GM18498 (cell line): ENCODE measurements around the gene SMURF2.
"Not testable (repeated sequence)": the region's sequence is repeated elsewhere in the genome, so short reads cannot be mapped to it uniquely, and the experiment has no call there.

Experiments used
- ATAC-seq: cut with Tn5 transposase; IDR thresholded peaks from one replicate; pipeline ENCODE4 v1.9.1; 2021; ENCODE audit warnings: mild to moderate bottlenecking, moderate library complexity; ENCODE audit not compliant: unreplicated experiment

SMURF2 gene

DNA sequence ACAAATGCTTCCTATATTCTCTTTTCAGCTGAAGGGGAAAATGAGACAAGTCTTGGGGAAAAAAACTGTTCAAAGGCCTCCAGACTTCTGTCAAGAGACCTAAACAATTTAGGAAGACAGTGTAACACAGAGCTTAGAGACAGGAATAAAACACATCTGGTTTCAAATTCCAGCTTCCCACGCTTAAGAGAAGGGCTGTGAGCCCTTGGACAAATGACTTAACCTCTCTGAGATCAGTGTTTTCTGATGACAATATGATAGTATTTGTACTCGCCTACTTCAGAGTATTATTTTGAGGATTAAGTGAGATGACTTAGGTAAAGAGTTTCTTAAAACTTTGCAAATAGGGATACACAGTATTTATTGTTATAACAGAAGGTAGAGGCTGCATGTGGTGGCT, 29.5 kb downstream of the SMURF2 start:
- no peak for ATAC-seq

GRCh38 chr17:64632194-64632593, 29.9 kb downstream of the SMURF2 start:
- ATAC-seq, result no peak

DNA sequence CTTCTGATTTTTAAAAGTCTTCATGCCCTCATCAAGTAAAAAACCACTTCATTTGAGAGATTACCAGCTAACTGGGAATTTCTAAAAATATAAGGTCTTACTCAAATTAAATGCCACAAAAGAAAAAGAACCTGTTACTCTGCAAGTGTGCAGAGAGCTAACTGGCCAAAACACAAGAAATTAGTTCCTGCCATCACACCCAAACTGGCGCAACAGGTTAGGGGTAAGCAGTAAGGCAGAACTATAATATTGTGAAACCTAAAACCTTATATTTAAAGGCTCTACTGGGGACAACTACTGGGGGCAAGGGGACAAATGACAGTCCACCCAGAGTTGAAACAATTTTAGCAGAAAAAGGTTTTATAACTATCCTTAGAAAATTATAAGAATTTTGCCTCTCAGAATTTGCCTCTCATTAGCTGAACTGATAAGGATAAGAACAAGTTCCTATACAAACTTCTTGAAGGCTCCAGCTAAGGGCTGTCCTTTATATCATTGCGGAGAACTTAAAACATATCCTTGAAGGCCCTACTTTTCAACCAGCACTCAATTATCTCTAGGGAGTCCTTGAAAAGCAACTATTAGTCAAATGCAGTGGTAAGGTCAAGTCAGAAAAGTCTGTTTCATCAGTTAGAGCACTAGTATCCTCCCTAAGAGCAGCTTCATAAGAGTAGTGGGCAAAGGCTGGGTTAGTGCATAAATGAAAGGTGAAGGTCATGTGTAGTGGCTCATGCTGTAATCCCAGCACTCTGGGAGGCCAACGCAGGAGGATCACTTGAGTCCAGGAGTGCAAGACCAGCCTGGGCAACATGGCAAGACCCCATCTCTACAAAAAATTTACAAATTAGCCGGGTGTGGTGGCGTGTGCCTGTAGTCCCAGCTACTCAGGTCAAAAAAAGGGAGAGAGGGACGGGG, 31.5 kb downstream of the SMURF2 start:
- ATAC-seq, result no peak

DNA sequence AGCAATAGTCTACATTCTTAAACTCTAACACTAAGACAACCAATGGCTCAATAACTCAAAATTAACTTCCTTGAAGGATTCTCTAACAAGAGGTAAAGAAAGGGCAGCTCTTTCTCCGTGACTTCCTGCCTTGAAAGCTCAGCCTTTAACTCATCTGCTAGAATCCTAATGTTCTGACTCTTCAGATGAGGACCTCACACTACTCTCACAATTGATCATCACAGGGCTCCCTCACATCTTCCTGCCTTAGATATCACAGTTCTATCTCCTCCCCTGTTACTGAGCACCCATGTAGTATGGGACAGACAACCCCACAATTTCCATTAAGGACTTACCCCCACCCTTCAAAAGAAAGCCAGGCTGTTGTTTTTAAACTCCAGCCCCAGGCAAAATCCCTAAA, 33.5 kb downstream of the SMURF2 start:
- ATAC-seq, result no peak

- no peak for ATAC-seq
Observed at GRCh38 chr17:64627797-64628196, 34.3 kb downstream of the SMURF2 start.

- ATAC-seq, result no peak
Observed at GRCh38 chr17:64626827-64627226, 35.3 kb downstream of the SMURF2 start.

DNA sequence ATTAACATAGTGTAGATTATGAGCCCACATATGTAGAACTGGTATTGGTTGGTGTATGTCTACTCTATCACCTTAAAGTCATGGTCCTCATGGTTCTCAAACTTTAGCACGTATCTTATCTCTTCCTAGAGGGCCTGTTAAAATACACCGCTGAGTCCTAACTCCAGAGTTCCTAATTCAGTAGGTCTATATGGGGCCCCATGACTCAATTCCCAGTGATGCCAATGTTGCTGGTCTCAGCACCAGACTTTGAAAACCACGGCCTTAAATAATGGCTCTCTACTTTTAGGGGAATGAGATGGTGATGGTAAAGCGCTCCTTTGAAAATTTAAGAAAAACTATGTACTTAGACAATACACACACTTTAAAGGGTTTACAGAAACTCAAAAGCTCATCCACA, 36.6 kb downstream of the SMURF2 start:
- no peak for ATAC-seq

DNA sequence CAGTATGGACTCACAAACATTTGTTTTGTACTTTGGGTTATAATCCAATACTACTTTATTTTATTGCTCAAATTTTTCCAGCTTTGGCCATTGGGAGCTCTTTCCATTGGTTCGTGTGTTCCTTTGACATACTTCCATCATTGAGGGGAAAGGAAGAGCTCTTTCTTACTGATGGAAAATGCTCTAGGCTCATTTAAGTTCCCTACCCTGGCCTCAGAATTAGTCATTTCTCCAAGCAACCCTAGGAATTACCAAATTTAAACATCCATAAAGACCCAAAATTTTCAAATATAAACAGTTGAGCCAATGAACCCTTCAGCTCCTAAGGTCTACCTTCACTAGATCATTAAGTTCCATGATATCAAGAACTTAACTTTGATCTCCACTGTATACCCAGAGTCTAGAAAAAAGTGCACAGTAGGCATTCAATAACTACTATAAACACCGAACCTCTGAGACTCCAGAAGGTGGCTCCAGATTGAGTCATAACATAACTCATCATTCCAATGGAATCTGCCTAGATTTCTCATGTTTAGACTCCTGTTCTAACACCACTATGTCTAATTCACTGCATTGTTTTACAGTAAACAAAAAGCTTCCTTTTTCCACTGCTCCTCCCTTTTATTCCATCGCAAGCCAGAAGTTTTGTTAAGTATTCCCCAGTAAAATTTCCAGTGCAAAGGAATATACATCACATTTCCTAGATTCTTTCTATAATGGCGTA, 39.0 kb downstream of the SMURF2 start:
- no peak for ATAC-seq

DNA sequence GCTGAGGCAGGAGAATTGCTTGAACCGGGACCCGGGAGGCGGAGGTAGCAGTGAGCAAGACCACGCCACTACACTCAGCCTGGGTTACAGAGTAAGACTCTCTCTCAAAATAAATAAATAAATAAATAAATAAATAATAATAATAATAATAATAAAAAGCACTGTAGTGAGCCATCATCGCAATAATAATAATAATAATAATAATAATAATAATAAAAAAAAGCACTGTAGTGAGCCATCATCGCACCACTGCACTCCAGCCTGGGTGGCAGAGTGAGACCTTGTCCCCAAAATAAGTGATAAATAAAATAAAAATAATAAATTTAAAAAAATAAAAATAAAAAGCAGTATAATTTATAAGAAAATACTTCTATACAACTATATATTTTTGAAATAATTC, 40.3 kb downstream of the SMURF2 start:
- ATAC-seq, result no peak

DNA sequence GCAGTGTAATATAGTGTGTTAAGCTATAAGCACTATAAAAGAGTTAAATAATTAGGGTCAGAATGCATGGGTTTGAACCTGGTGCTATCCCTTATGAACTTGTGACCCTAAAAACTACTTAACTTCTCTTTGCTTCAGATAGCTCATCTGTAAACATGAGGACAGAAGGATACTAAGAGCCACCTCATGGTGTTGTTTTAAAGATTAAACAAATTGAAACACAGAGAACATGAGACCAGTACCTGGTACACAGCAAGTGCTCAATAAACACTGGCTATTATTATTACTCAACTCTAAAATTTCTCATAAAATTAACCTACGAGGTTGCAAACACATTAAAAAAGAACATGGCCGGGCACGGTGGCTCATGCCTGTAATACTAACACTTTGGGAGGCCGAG, 43.3 kb downstream of the SMURF2 start:
- ATAC-seq, result no peak

DNA sequence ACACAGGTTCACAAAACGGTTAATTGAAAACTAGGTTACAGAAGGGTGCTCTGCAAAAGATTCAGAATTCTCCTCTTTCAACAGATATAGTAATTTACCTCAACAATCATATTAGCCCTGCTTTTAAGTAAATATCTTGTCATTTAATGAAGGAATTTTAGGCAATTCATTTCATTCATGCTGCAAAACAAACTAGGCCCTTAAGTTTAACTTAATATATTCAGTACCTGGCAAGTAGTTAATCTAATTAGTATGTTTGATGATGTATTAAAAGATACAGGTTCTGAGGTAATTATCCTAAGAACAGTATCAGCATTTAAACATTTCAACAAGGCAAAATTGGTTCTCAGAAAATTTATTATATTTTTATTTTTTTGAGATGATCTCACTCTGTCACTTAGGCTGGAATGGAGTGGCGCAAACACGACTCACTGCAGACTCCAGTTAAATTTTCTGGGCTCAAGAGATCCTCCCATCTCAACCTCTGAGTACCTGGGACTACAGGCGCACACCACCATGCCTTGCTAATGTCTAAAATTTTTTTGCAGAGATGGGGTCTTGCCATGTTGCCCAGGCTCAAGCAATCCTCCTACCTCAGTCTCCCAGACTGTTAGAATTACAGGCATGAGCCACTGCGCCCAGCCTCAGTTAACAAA, 44.9 kb downstream of the SMURF2 start:
- no peak for ATAC-seq

DNA sequence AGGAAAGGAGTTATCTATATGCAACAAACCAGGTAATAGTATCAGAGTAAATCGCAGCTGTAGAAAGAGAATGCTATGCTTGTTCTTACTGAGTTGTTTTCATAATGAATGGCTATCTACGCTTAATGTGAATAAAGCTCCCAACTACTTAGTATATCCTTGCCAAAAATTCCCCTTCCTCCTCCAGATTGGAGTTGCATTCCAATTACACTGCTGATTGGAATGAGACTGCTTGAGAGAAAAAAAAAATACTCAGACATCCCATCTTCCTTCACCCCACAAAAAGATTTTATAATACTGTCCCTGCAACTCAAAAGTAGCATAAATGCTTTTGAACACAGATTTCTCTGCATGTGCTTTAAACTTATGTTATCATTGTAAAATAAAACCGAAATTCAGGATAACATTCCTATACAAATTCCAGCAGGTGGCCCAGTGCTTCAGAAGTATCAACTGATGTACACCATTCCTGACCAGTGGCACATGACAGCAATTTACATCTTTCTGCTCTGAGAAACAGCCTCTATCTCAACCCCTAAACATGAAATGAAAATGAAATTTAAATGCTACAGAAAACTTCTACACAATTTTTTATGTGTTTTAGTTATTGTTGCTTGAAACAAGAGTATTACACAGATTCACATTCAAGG, 47.0 kb downstream of the SMURF2 start:
- ATAC-seq, result no peak

DNA sequence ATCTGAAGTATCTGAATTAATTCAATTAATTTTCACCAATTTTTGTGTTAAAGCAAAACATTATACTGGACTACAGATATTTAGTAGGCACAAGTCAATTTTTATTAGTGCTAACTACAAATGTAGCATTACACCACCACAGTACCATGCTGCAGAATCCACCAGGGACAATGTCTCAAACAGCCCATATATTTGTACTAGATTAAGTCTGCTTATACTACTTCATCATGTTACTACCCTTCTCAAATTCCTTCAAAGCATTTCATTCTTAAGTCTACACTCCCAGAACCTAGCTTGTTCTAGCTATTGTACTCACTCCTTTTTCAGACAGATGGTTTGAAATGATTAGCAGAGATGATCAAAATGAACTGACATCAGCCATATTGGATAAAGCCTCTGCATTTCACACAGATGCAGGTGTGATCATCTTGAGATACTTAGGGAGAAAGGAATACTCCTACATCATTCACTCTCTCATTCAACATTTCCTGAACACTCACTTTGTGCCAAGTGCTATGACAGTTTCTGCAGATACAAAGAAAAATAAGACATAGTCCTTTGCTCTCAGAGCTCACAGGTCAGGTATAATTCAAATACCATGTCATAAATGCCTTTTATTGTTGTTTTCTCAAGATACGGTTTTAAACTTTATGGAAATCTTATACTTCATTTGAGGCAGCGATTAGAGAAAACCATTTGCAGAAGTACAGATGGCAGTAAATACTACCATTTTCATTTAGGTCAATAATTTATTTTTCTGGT, 47.7 kb downstream of the SMURF2 start:
- no peak for ATAC-seq

GRCh38 chr17:64611369-64611768, 50.7 kb downstream of the SMURF2 start:
- no peak for ATAC-seq

DNA sequence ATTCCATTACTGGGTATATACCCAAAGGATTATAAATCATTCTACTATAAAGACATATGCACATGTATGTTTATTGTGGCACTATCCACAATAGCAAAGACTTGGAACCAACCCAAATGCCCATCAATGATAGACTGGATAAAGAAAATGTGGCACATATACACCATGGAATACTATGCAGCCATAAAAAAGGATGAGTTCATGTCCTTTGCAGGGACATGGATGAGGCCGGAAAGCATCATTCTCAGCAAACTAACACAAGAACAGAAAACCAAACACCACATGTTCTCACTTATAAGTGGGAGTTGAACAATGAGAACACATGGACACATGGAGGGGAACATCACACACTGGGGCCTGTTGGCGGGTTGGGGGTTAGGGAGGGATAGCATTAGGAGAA, 51.9 kb downstream of the SMURF2 start:
- ATAC-seq, result not testable (repeated sequence)

DNA sequence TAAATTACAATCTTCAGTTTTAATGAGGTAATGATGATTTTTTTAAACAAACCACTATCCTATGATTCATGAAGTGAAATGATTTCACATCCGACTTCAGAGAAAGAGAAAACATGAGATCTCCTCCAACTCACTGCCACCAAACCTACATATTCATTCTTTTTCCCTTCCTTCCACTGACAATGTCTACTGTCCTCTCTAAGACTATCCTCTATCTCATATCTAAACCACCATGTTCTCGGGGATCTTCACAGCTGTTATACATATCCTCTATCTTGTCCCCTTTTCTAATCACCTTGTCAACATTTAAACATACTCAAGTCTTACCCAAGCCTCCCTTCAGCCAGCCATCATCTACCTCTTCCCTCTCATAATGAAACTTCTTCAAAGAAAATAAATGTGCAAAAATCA, 53.5 kb downstream of the SMURF2 start:
- ATAC-seq, result no peak

DNA sequence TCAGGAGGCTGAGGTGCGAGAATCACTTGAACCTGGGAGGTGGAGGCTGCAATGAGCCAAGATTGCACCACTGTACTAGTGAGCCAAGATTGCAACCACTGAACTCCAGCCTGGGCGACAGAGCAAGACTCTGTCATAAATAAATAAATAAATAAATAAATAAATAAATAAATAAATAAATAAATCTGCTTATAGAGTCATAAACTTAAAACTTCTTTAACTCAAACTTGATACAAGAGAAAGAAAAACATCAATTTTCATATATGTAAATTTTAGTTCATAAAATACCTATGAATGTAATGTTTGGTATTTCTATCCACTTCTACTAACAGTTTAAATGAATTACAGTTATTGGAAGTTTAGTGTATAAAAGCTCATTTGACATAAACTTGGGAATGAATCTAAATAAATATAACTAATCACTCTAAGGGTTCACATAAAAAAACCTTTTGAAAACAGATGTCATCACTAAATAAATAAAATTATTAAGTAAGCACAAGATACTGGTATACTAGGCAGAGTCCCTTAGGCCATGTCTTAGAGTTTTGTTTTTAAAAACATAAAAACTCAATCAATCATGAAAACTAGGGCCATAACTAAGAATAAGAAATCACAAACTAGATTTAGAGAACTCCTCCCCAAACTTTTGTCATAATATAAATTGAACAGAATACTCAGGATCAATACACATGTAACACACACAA, 54.1 kb downstream of the SMURF2 start:
- no peak for ATAC-seq

DNA sequence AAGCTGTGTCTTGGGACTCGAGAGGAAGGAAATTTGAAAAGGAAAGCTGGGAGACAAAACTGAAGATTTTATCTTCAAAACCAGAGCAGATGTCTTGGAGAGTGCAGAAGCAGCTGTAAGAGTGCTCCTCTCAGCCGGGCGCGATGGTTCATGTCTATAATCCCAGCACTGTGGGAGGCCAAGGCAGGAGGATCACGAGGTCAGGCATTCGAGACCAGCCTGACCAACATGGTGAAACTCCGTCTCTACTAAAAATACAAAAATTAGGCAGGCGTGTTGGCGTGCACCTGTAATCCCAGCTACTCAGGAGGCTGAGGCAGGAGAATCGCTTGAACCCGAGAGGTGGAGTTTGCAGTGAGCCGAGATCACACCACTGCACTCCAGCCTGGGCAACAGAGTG, 57.6 kb downstream of the SMURF2 start:
- not testable (repeated sequence) for ATAC-seq

DNA sequence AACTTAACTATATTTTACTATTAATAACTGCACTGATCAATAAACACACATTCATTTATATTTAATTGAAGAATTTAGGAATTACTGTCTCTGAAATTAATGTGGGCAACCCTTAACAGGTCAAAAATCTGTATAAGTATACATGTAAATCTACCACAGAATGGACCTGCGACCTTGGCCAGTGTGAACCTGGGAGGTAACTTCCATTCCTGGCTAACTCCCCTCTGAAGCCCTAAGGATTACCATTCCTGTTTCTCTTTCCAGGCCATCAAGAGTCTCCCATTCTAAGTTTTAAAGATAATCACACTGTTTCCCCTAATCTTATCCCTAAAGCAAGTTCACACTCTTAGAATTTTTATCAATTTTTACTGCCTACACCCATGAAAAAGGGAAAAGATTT, 58.1 kb downstream of the SMURF2 start:
- no peak for ATAC-seq

DNA sequence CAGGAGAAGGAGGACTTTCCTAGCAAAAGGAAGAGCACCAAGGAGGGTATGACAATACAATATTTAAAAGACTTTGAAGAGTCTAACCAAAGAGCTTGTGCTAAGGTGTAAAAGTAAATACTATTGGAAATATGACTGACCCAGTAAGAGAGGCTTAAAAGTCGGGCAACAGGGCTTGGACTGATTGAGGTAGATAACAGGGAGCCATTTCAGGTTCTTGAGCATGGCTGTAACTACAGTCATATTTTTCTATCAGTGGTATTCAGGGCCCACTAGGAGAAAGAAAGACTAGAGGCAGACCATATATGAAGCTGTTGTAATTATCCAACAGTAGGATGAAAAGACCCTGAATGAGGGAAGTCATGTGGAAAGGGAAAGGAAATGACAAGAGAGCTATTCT, 62.3 kb downstream of the SMURF2 start:
- no peak for ATAC-seq
